CD14-positive monocyte (primary cell): ENCODE results near the gene COL4A5. TPM values are rescaled to one million over a fixed set of nuclear protein-coding genes. Genes with fewer than 3 reads are reported as not detected.

Experiments used
- DNase-seq, 3 donors: peaks; one replicate each; pipeline ENCODE4 v3.0.0-alpha.2; 2011 to 2022
- H2AFZ ChIP-seq: 2 replicates; pipeline ENCODE4 v1.6.0; 2012; ENCODE audit warnings: mild to moderate bottlenecking, low read depth, low read length, inconsistent platforms; ENCODE audit not compliant: insufficient read depth, poor library complexity, severe bottlenecking
- H3K27ac ChIP-seq, 2 donors: 1 replicate in 1 of 2; 2 replicates in 1 of 2; pipeline ENCODE4 v1.5.1; 2012 to 2013; ENCODE audit warnings: low read length in 2 of 2, control low read depth in 1 of 2, inconsistent platforms in 1 of 2, low read depth in 1 of 2, mild to moderate bottlenecking in 1 of 2
- H3K27me3 ChIP-seq, 2 donors: one replicate each; pipeline versions ENCODE4 v1.6.0 to v1.6.1; 2011 to 2013; ENCODE audit warnings: low read length in 2 of 2; ENCODE audit not compliant: control insufficient read depth in 2 of 2, insufficient read depth in 2 of 2
- H3K36me3 ChIP-seq, 2 donors: replicated peaks in 1 of 2; 1 replicate in 1 of 2; 2 replicates in 1 of 2; pipeline versions ENCODE4 v1.5.1 to v1.6.1; 2012 to 2013; ENCODE audit warnings: low read length in 2 of 2, control low read depth in 1 of 2, inconsistent platforms in 1 of 2, mild to moderate bottlenecking in 1 of 2; ENCODE audit not compliant: insufficient read depth in 2 of 2, control insufficient read depth in 1 of 2
- H3K4me1 ChIP-seq, 2 donors: 1 replicate in 1 of 2; 2 replicates in 1 of 2; pipeline versions ENCODE4 v1.5.1 to v1.6.1; 2012 to 2013; ENCODE audit warnings: low read length in 2 of 2, control low read depth in 1 of 2, inconsistent platforms in 1 of 2, mild to moderate bottlenecking in 1 of 2, moderate library complexity in 1 of 2; ENCODE audit not compliant: insufficient read depth in 2 of 2, control insufficient read depth in 1 of 2
- H3K4me2 ChIP-seq: replicated peaks from 2 replicates; pipeline ENCODE3; 2012; ENCODE audit warnings: low read length, moderate library complexity, mild to moderate bottlenecking; ENCODE audit not compliant: poor library complexity, severe bottlenecking; ENCODE audit errors: extremely low read depth
- H3K4me3 ChIP-seq, 3 experiments: fragments of 200-600 bp in 1 of 3; sonication (generic) in 1 of 3; replicated peaks in 1 of 3; 1 replicate in 2 of 3; 2 replicates in 1 of 3; pipeline ENCODE4 v1.5.1; 2011 to 2013; ENCODE audit warnings: low read length in 3 of 3, mild to moderate bottlenecking in 3 of 3, control low read depth in 2 of 3, low read depth in 2 of 3, inconsistent platforms in 1 of 3, moderate library complexity in 1 of 3
- H3K79me2 ChIP-seq: 2 replicates; pipeline ENCODE4 v1.6.0; 2012; ENCODE audit warnings: mild to moderate bottlenecking, control low read depth, inconsistent platforms, low read length, moderate library complexity; ENCODE audit not compliant: insufficient read depth
- H3K9ac ChIP-seq: 2 replicates; pipeline ENCODE4 v1.6.0; 2017; ENCODE audit warnings: low read length, mild to moderate bottlenecking; ENCODE audit not compliant: insufficient read depth, poor library complexity, severe bottlenecking
- H3K9me3 ChIP-seq, 2 donors: replicated peaks in 1 of 2; 1 replicate in 1 of 2; 2 replicates in 1 of 2; pipeline versions ENCODE4 v1.5.1 to v1.6.1; 2012 to 2013; ENCODE audit warnings: low read length in 2 of 2, control low read depth in 1 of 2; ENCODE audit not compliant: control insufficient read depth in 1 of 2, insufficient read depth in 1 of 2
- H4K20me1 ChIP-seq: 2 replicates; pipeline ENCODE4 v1.6.0; 2012; ENCODE audit warnings: mild to moderate bottlenecking, low read length, control low read depth, moderate library complexity; ENCODE audit not compliant: insufficient read depth
- H3K27ac Mint-ChIP-seq, 7 donors: one replicate each; pipeline ENCODE4 v1.8.0; 2020; ENCODE audit warnings: mild to moderate bottlenecking in 7 of 7, mixed read lengths in 7 of 7, moderate library complexity in 6 of 7, inconsistent platforms in 2 of 7
- H3K27me3 Mint-ChIP-seq, 3 donors: one replicate each; pipeline ENCODE4 v1.8.0; 2021 to 2022; ENCODE audit warnings: low read depth in 3 of 3, mild to moderate bottlenecking in 3 of 3, mixed read lengths in 3 of 3, moderate library complexity in 3 of 3, inconsistent platforms in 1 of 3
- H3K36me3 Mint-ChIP-seq, 2 donors: one replicate each; pipeline ENCODE4 v1.8.0; 2020; ENCODE audit warnings: mixed read lengths in 2 of 2, inconsistent platforms in 1 of 2, mild to moderate bottlenecking in 1 of 2
- H3K4me1 Mint-ChIP-seq: one replicate; pipeline ENCODE4 v1.8.0; 2020; ENCODE audit warnings: mild to moderate bottlenecking, mixed read lengths
- H3K4me3 Mint-ChIP-seq, 2 donors: one replicate each; pipeline ENCODE4 v1.8.0; 2020; ENCODE audit warnings: mild to moderate bottlenecking in 2 of 2, mixed read lengths in 2 of 2, moderate library complexity in 1 of 2
- H3K9me3 Mint-ChIP-seq, 7 donors: one replicate each; pipeline ENCODE4 v1.8.0; 2020 to 2022; ENCODE audit warnings: mixed read lengths in 7 of 7, mild to moderate bottlenecking in 6 of 7, moderate library complexity in 6 of 7, inconsistent platforms in 2 of 7
- CTCF ChIP-seq: fragments of 200-600 bp; IDR thresholded peaks from one replicate; pipeline ENCODE4 v1.8.0; 2022; ENCODE audit warnings: antibody characterized with exemption, mild to moderate bottlenecking
- WGBS: methylation state at CpG from one replicate; pipeline ENCODE4 v1.1.5; 2013; ENCODE audit warnings: missing lambda C conversion rate; ENCODE audit not compliant: insufficient coverage; 5-methylcytosine and 5-hydroxymethylcytosine counted together
- intact Hi-C, 2 donors: fragments of 100-400 bp; cut with micrococcal nuclease; formaldehyde crosslinking; loops; one replicate each; pipeline versions ENCODE4 v1.15.0 to v1.15.1; 2023
- polyA plus RNA-seq, 3 donors: library from polyadenylated mRNA; depleted of rRNA in 1 of 3; unstranded in 2 of 3; stranded (reverse) in 1 of 3; fragments of 300-500 nt in 2 of 3; fragments of >200 nt in 1 of 3; fragmentation: Illumina TruSeq in 2 of 3; gene quantifications; 1 replicate in 2 of 3; 2 replicates in 1 of 3; pipeline ENCODE4 v1.2.3, GENCODE V29; 2012 to 2021

COL4A5 gene
- polyA plus RNA-seq, 3 donors = not detected

- Mint-ChIP-seq H3K4me3 (no peak overlapping the region), H3K4me1 (no peaks in the 10 kb centered on the region), H3K27ac (no peak overlapping the region), H3K9me3 (peaks cover 0 to 6% (median 2%) of the 10 kb centered on the region in 7 donors), H3K36me3 (no peaks in the 10 kb centered on the region), H3K27me3 (peaks cover 0 to 2% (median 0%) of the 10 kb centered on the region in 3 donors)
- Histone ChIP-seq H3K36me3 (no peaks in the 10 kb centered on the region), H3K27ac (no peak overlapping the region), H4K20me1 (no peaks in the 10 kb centered on the region), H3K4me3 (no peak overlapping the region), H3K79me2 (no peaks in the 10 kb centered on the region), H2AFZ (no peak overlapping the region), H3K9me3 (no peaks in the 10 kb centered on the region), H3K9ac (no peak overlapping the region), H3K4me1 (no peaks in the 10 kb centered on the region), H3K4me2 (no peak overlapping the region), H3K27me3 (no peaks in the 10 kb centered on the region)
- no peak for TF ChIP-seq CTCF
- intact Hi-C loops = no loop called here
- no CpG with 5 or more reads among the region's 2 CpGs for whole genome bisulfite sequencing
- DNase-seq = no peak
These were observed 76.5 kb downstream of the COL4A5 start for GRCh38 chrX:108516184-108516583.

GRCh38 chrX:108527724-108528123 lies 88.1 kb downstream of the COL4A5 start:
- Mint-ChIP-seq H3K27me3 (peaks cover 0 to 5% (median 1%) of the 10 kb centered on the region in 3 donors), H3K36me3 (no peaks in the 10 kb centered on the region), H3K4me3 (no peak overlapping the region), H3K4me1 (no peaks in the 10 kb centered on the region), H3K9me3 (peaks cover 0 to 5% (median 0%) of the 10 kb centered on the region in 7 donors), H3K27ac (no peak overlapping the region)
- H3K4me3 ChIP-seq = no peak overlapping the region
- H3K9ac ChIP-seq = no peak overlapping the region
- no peak overlapping the region for H3K4me2 ChIP-seq
- no peaks in the 10 kb centered on the region for H3K9me3 ChIP-seq
- TF ChIP-seq CTCF = no peak
- no peaks in the 10 kb centered on the region for H4K20me1 ChIP-seq
- no peaks in the 10 kb centered on the region for H3K79me2 ChIP-seq
- no peak overlapping the region for H2AFZ ChIP-seq
- intact Hi-C loops = no loop called here
- no peaks in the 10 kb centered on the region for H3K36me3 ChIP-seq
- no peak overlapping the region for H3K27ac ChIP-seq
- DNase-seq = no peak
- H3K4me1 ChIP-seq = no peaks in the 10 kb centered on the region
- WGBS = 89% methylated on average over 3 of the region's 3 CpGs
- H3K27me3 ChIP-seq = no peaks in the 10 kb centered on the region
